Measurements from ENCODE around the gene RGS9.

DNA sequence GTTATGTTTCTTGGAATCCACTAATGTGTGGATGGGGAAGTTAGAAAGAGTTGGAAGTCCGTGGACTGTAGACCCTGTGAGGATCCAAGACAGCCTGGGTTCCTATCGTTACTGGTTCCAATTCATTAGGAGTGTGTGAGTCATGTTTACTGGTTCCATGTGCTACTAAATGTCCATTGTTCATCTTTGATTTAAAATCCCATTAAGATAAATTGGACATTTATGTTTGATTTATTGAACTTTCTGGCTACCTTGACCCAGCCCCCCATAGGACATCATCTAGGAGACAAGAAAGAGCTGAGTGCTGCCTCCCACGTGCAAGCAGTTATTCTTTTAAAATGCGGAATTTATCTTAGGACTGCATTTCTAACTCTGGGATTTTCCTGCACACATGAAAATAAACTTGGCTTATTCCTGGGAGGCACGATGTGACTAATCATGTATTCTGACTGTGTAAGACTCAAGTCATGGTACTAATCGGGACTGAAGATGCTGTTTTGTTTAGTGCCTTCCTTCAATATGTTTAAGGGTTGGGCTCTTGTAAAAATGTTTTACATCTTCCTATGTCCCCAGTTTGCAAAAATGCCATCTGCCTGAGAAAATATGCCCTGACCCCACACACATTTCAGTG lies 53.4 kb downstream of the RGS9 start:
- TF ChIP-seq, protein P1, sequence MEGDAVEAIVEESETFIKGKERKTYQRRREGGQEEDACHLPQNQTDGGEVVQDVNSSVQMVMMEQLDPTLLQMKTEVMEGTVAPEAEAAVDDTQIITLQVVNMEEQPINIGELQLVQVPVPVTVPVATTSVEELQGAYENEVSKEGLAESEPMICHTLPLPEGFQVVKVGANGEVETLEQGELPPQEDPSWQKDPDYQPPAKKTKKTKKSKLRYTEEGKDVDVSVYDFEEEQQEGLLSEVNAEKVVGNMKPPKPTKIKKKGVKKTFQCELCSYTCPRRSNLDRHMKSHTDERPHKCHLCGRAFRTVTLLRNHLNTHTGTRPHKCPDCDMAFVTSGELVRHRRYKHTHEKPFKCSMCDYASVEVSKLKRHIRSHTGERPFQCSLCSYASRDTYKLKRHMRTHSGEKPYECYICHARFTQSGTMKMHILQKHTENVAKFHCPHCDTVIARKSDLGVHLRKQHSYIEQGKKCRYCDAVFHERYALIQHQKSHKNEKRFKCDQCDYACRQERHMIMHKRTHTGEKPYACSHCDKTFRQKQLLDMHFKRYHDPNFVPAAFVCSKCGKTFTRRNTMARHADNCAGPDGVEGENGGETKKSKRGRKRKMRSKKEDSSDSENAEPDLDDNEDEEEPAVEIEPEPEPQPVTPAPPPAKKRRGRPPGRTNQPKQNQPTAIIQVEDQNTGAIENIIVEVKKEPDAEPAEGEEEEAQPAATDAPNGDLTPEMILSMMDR (IDR thresholded peaks at IDR 0.05): no peak
- TF ChIP-seq POLR2A (IDR thresholded peaks at IDR 0.05): no peak

All from Peyer's patch (tissue), 4 donors.